ENCODE results near the gene DMD.
"Not testable (repeated sequence)": the region's sequence is repeated elsewhere in the genome, so short reads cannot be mapped to it uniquely, and the experiment has no call there.

Gene DMD

GRCh38 chrX:31470753-31471152 lies 1740.6 kb downstream of the DMD start:
- not testable (repeated sequence) for DNase-seq (ENCODE audit: low read depth in 3 of 3, low spot score in 1 of 3)

- no peak for DNase-seq (ENCODE audit: low read depth in 3 of 3, low spot score in 1 of 3)
Measured at GRCh38 chrX:31464306-31464915, 1746.9 kb downstream of the DMD start.

GRCh38 chrX:31461266-31461665 lies 1750.1 kb downstream of the DMD start:
- no peak for DNase-seq (ENCODE audit: low read depth in 3 of 3, low spot score in 1 of 3)

GRCh38 chrX:31459361-31459760 lies 1752.0 kb downstream of the DMD start:
- no peak for DNase-seq (ENCODE audit: low read depth in 3 of 3, low spot score in 1 of 3)

DNA sequence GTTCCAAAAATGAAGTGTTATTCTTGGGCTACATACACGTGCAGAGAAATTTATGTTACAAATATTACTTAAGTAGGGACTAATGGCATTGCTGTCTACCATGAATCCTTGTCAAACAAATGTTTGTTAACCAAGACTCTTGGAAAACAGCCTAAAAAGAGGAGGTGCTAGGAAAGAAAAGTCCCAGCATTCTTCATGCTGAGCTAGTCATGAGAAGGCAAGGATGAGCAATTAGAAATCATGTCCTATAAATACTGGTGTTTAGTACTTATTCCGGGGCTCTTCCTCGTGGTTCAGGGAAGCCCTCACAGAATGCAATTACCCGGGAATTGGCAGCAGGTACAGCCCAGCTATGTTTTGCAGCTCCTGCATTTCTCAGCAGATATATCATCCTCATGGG lies 1761.4 kb downstream of the DMD start:
- no peak for DNase-seq (ENCODE audit: low read depth in 3 of 3, low spot score in 1 of 3)

DNA sequence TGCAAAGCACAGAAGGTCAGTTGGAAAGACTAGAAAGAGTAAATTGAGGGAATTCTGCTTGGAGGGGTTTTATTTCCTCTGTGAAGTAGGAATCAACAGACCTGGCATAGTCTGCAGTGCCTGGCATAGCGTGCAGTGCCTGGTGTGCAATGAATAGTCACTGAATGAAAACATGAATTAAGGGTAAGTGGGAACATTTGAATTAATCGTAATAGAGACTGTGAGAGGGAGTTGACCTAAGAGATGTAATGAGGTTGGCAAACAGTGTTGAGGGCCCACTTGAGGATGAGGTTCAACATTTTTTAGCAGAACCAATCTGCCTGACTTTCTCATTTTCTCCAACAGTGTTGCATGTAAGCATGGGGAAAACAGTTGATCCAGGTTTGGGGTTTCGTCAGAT lies 1762.3 kb downstream of the DMD start:
- no peak for DNase-seq (ENCODE audit: low read depth in 3 of 3, low spot score in 1 of 3)

GRCh38 chrX:31445542-31445941 lies 1765.8 kb downstream of the DMD start:
- DNase-seq (ENCODE audit: low read depth in 3 of 3, low spot score in 1 of 3) = no peak

- no peak for DNase-seq (ENCODE audit: low read depth in 3 of 3, low spot score in 1 of 3)
Measured at GRCh38 chrX:31443654-31444053, 1767.7 kb downstream of the DMD start.

DNA sequence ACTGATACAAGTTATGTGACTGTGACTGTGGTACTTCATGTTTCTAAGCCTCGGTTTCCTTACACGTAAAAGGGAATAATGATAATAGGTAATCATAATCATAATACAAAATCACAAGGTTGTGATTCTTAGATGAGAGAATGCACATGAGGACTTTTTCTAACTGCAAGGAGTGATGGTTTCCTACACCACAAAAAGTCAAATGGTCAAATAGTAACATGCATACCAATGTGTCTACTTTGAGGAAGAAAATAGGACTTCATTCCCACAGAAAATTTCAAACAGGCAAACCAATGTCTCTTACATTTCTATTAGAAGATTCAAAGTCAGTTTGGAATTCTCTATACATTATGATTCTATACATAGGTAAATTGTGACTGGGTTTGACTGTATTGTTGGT lies 1770.8 kb downstream of the DMD start:
- no peak for DNase-seq (ENCODE audit: low read depth in 3 of 3, low spot score in 1 of 3)

- DNase-seq (ENCODE audit: low read depth in 3 of 3, low spot score in 1 of 3) = no peak
Measured at GRCh38 chrX:31436424-31436823, 1774.9 kb downstream of the DMD start.

GRCh38 chrX:31435592-31435991 lies 1775.8 kb downstream of the DMD start:
- DNase-seq (ENCODE audit: low read depth in 3 of 3, low spot score in 1 of 3) = no peak

DNA sequence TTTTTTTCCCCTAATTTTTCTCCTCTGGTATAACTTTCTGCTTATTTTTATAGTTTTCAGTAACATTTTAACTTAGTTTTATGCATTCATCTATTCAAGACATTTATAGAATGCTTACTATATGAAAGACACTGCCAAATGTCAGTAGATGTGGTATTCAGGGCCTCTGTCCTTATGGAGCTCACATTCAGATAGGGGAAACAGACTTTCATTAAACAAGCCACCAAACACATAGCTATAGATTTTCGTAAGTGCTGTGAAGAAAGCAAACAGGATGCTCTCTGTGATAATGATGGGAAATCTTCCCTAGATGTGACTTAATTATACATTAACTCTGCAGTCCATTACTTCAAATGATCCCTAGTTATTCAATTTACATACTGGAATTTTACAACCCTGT lies 1777.5 kb downstream of the DMD start:
- no peak for DNase-seq (ENCODE audit: low read depth in 3 of 3, low spot score in 1 of 3)

- DNase-seq (ENCODE audit: low read depth in 3 of 3, low spot score in 1 of 3) = no peak
Measured at GRCh38 chrX:31429915-31430314, 1781.4 kb downstream of the DMD start.

GRCh38 chrX:31423609-31424189 lies 1787.7 kb downstream of the DMD start:
- no peak for DNase-seq (ENCODE audit: low read depth in 3 of 3, low spot score in 1 of 3)

- DNase-seq (ENCODE audit: low read depth in 3 of 3, low spot score in 1 of 3) = no peak
Measured at GRCh38 chrX:31421441-31421840, 1789.9 kb downstream of the DMD start.

- no peak for DNase-seq (ENCODE audit: low read depth in 3 of 3, low spot score in 1 of 3)
Measured at GRCh38 chrX:31420711-31421151, 1790.6 kb downstream of the DMD start.

DNA sequence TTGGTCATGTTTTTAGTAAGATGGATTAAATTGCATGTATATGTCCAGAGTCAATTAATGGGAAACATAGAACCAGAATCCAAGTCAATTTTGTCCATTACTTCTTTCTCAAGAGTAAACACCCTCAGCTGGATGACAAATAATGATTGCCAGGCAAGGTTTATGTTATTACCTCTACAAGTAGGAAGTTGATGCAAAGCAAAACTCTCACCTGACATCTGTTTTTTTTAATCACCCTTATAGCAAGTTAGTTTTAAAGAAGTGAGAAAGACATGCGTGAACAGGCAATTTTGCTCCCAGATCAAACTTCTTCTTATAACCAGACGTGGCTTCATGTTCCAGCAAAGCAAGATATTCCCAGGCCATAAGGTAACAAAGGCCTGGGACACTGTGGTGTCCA lies 1791.0 kb downstream of the DMD start:
- DNase-seq (ENCODE audit: low read depth in 3 of 3, low spot score in 1 of 3) = no peak

GRCh38 chrX:31397119-31397518 lies 1814.2 kb downstream of the DMD start:
- DNase-seq (ENCODE audit: low read depth in 3 of 3, low spot score in 1 of 3) = no peak

DNA sequence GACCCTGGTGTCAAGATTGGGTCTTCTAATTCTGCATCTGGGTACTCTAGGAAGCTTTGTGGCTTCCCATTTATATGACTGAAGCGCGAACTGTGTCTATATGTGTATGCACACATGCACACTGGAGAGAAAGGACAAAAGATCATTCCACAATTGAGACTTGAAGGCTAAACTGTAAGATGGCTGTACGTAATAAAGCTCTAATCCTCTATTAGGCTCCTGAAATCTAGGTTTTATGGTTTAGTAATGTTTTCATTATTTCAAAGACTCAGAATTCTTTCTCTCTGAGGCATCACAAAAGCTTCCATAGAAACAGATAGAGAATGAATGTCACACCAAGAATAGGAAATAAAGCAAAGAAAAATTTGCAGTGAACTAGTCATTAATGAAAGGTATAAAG lies 1818.8 kb downstream of the DMD start:
- DNase-seq (ENCODE audit: low read depth in 3 of 3, low spot score in 1 of 3) = no peak

GRCh38 chrX:31388946-31389345 lies 1822.4 kb downstream of the DMD start:
- DNase-seq (ENCODE audit: low read depth in 3 of 3, low spot score in 1 of 3) = no peak

DNA sequence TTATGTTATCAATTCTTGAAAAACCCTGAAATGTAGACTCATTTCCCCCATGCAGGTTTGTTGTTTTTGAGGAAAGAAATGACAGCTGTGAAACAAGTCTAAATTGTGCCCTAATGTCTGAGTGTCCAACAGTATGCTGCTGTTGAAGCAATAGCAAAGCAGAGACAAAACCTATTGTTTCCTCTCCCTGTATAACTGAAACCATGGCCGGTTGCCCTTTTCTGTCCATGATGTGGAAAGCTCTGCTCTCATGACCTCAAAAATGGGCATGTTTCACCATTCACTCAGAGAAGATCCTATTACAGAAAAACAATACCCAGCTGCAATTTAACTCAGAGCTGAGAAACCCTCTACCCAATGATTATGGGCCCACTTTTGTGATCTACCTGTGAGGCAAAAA lies 1826.9 kb downstream of the DMD start:
- DNase-seq (ENCODE audit: low read depth in 3 of 3, low spot score in 1 of 3) = no peak

DNA sequence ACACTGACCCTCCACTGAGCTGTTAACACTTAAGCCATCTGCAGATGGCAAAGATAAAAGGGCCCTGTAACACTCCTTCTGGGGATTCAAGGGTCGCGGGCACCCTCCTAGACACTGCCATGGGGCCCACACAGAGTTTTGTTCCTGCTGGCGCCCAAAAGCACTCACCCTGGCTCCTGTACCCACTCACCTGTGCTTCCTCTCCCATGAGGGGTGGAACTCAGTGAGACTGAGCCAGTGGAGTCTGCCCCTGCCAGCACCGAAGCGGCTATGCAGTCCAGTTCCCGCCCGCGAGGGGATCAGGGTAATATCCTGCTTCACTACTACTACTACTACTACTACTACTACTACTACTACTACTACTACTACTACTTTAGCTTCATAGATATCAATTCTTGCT lies 1827.4 kb downstream of the DMD start:
- DNase-seq (ENCODE audit: low read depth in 3 of 3, low spot score in 1 of 3) = no peak

GRCh38 chrX:31378973-31379372 lies 1832.4 kb downstream of the DMD start:
- not testable (repeated sequence) for DNase-seq (ENCODE audit: low read depth in 3 of 3, low spot score in 1 of 3)

All from stimulated activated CD4-positive, alpha-beta T cell treated with anti-CD3 and anti-CD28 coated beads, TNF-alpha, amount 100 ng/mL, for 1 hour (primary cell).